ENCODE data around the gene USP17L29.
"Not testable (repeated sequence)": the region's sequence is repeated elsewhere in the genome, so short reads cannot be mapped to it uniquely, and the experiment has no call there.

Gene USP17L29

GRCh38 chr4:9353338-9353737 is at the start of gene USP17L29:
USP17L29 (plus strand) TSS chr4:9353638; CDS start chr4:9353638, 0 bp downstream.
- TF ChIP-seq GATA2, GATA3 (IDR thresholded peaks at IDR 0.05; ENCODE audit: low read depth, low read length): not testable (repeated sequence)

GRCh38 chr4:9324865-9325264 is 28.6 kb upstream of the USP17L29 start, which contains the start of gene USP17L24:
USP17L24 (plus strand) TSS chr4:9325165; CDS start chr4:9325165, 0 bp downstream.
- not testable (repeated sequence) for TF ChIP-seq GATA2, GATA3 (IDR thresholded peaks at IDR 0.05; ENCODE audit: low read depth, low read length)

- TF ChIP-seq GATA3, GATA2 (IDR thresholded peaks at IDR 0.05; ENCODE audit: low read depth, low read length): not testable (repeated sequence)
Observed at GRCh38 chr4:9329611-9330010, 23.8 kb upstream of the USP17L29 start, which contains the start of gene USP17L25. USP17L25 (plus strand) TSS chr4:9329911; CDS start chr4:9329911, 0 bp downstream.

GRCh38 chr4:9334358-9334757 is 19.1 kb upstream of the USP17L29 start, which contains the start of gene USP17L26:
USP17L26 (plus strand) TSS chr4:9334658; CDS start chr4:9334658, 0 bp downstream.
- TF ChIP-seq GATA3, GATA2 (IDR thresholded peaks at IDR 0.05; ENCODE audit: low read depth, low read length): not testable (repeated sequence)

GRCh38 chr4:9339103-9339502 is 14.3 kb upstream of the USP17L29 start, which contains the start of gene USP17L5:
USP17L5 (plus strand) TSS chr4:9339403; CDS start chr4:9339403, 0 bp downstream.
- not testable (repeated sequence) for TF ChIP-seq GATA2, GATA3 (IDR thresholded peaks at IDR 0.05; ENCODE audit: low read depth, low read length)

GRCh38 chr4:9343848-9344247 is 9.6 kb upstream of the USP17L29 start, which contains the start of gene USP17L27:
USP17L27 (plus strand) TSS chr4:9344148; CDS start chr4:9344148, 0 bp downstream.
- TF ChIP-seq GATA2, GATA3 (IDR thresholded peaks at IDR 0.05; ENCODE audit: low read depth, low read length): not testable (repeated sequence)

GRCh38 chr4:9348593-9348992 is 4.8 kb upstream of the USP17L29 start, which contains the start of gene USP17L28:
USP17L28 (plus strand) TSS chr4:9348893; CDS start chr4:9348893, 0 bp downstream.
- TF ChIP-seq GATA3, GATA2 (IDR thresholded peaks at IDR 0.05; ENCODE audit: low read depth, low read length): not testable (repeated sequence)

- not testable (repeated sequence) for TF ChIP-seq GATA3, GATA2 (IDR thresholded peaks at IDR 0.05; ENCODE audit: low read depth, low read length)
Observed at GRCh38 chr4:9362829-9363228, 9.4 kb downstream of the USP17L29 start, which contains the start of gene USP17L30. USP17L30 (plus strand) TSS chr4:9363129; CDS start chr4:9363129, 0 bp downstream.

- TF ChIP-seq GATA2 (IDR thresholded peaks at IDR 0.05; ENCODE audit: low read depth, low read length) (no peak), GATA3 (IDR thresholded peaks at IDR 0.05; ENCODE audit: low read depth, low read length) (no peak)
Observed at GRCh38 chr4:9384126-9384525, 30.7 kb downstream of the USP17L29 start.
